ENCODE results near the gene GSTA2.
"Not testable (repeated sequence)": the region's sequence is repeated elsewhere in the genome, so short reads cannot be mapped to it uniquely, and the experiment has no call there.

Gene GSTA2

GRCh38 chr6:52754443-52754842 lies 8.8 kb downstream of the GSTA2 start:
- TF ChIP-seq MAX (IDR thresholded peaks at IDR 0.05; ENCODE audit: low read depth, low read length) (no peak), MYC (IDR thresholded peaks at IDR 0.05; ENCODE audit: low read depth, low read length) (no peak), POLR2A (IDR thresholded peaks at IDR 0.05; ENCODE audit: extremely low read depth, insufficient read length) (no peak), CTCF (IDR thresholded peaks at IDR 0.05; ENCODE audit: low read depth, low read length) (no peak)
- no peak overlapping the region for H3K4me3 ChIP-seq (ENCODE audit: low read depth, low read length)
- no peak for DNase-seq (ENCODE audit: low read depth)

GRCh38 chr6:52753137-52753536 lies 10.1 kb downstream of the GSTA2 start:
- DNase-seq (ENCODE audit: low read depth); H3K4me3 ChIP-seq (ENCODE audit: low read depth, low read length): not testable (repeated sequence)

GRCh38 chr6:52752310-52752709 lies 11.0 kb downstream of the GSTA2 start:
- TF ChIP-seq MAX (IDR thresholded peaks at IDR 0.05; ENCODE audit: low read depth, low read length) = no peak
- TF ChIP-seq POLR2A (IDR thresholded peaks at IDR 0.05; ENCODE audit: extremely low read depth, insufficient read length) = no peak
- no peak for TF ChIP-seq CTCF (IDR thresholded peaks at IDR 0.05; ENCODE audit: low read depth, low read length)
- no peak for TF ChIP-seq MYC (IDR thresholded peaks at IDR 0.05; ENCODE audit: low read depth, low read length)
- H3K4me3 ChIP-seq (ENCODE audit: low read depth, low read length) = no peak overlapping the region
- no peak for DNase-seq (ENCODE audit: low read depth)

GRCh38 chr6:52749556-52750152 lies 13.6 kb downstream of the GSTA2 start:
- no peak overlapping the region for H3K4me3 ChIP-seq (ENCODE audit: low read depth, low read length)
- DNase-seq (ENCODE audit: low read depth) = no peak
- TF ChIP-seq MAX (IDR thresholded peaks at IDR 0.05; ENCODE audit: low read depth, low read length) = no peak
- TF ChIP-seq MYC (IDR thresholded peaks at IDR 0.05; ENCODE audit: low read depth, low read length) = no peak
- TF ChIP-seq CTCF (IDR thresholded peaks at IDR 0.05; ENCODE audit: low read depth, low read length) = no peak
- no peak for TF ChIP-seq POLR2A (IDR thresholded peaks at IDR 0.05; ENCODE audit: extremely low read depth, insufficient read length)

- not testable (repeated sequence) for H3K4me3 ChIP-seq (ENCODE audit: low read depth, low read length); DNase-seq (ENCODE audit: low read depth)
These were observed 16.0 kb downstream of the GSTA2 start for GRCh38 chr6:52747301-52747700.

- H3K4me3 ChIP-seq (ENCODE audit: low read depth, low read length) = no peak overlapping the region
- TF ChIP-seq CTCF (IDR thresholded peaks at IDR 0.05; ENCODE audit: low read depth, low read length) (no peak), MAX (IDR thresholded peaks at IDR 0.05; ENCODE audit: low read depth, low read length) (no peak), POLR2A (IDR thresholded peaks at IDR 0.05; ENCODE audit: extremely low read depth, insufficient read length) (no peak), MYC (IDR thresholded peaks at IDR 0.05; ENCODE audit: low read depth, low read length) (no peak)
- no peak for DNase-seq (ENCODE audit: low read depth)
These were observed 17.1 kb downstream of the GSTA2 start for GRCh38 chr6:52746213-52746612.

- no peak overlapping the region for H3K4me3 ChIP-seq (ENCODE audit: low read depth, low read length)
- TF ChIP-seq MAX (IDR thresholded peaks at IDR 0.05; ENCODE audit: low read depth, low read length) (no peak), CTCF (IDR thresholded peaks at IDR 0.05; ENCODE audit: low read depth, low read length) (no peak), MYC (IDR thresholded peaks at IDR 0.05; ENCODE audit: low read depth, low read length) (no peak), POLR2A (IDR thresholded peaks at IDR 0.05; ENCODE audit: extremely low read depth, insufficient read length) (no peak)
- DNase-seq (ENCODE audit: low read depth) = no peak
These were observed 17.5 kb downstream of the GSTA2 start for GRCh38 chr6:52745764-52746201.
